Panc1 (cell line): ENCODE results near the gene HSPD1.

ENCODE experiments used
- CTCF ChIP-seq: fragments of 450-650 bp; IDR thresholded peaks from 2 replicates; pipeline ENCODE4 v1.5.1; 2017; ENCODE audit warnings: mild to moderate bottlenecking
- POLR2AphosphoS5 ChIP-seq: IDR thresholded peaks from 2 replicates; pipeline ENCODE4 v1.6.1; 2012; ENCODE audit warnings: mild to moderate bottlenecking, low read depth, low read length, moderate library complexity
- SIN3A ChIP-seq: IDR thresholded peaks from 2 replicates; pipeline ENCODE4 v1.6.1; 2012; ENCODE audit warnings: low read depth, mild to moderate bottlenecking, low read length, moderate library complexity, borderline replicate concordance; ENCODE audit not compliant: insufficient read depth

GRCh38 chr2:197506658-197507057, 7.0 kb upstream of the HSPD1 start:
- no peak for TF ChIP-seq CTCF
- TF ChIP-seq POLR2AphosphoS5: no peak
- TF ChIP-seq SIN3A: no peak
